Loucy (cell line): ENCODE data around the gene SERPINA1.

ENCODE experiments used
- CTCF ChIP-seq: fragments of 200-600 bp; sonication (generic); conservative IDR thresholded peaks from 2 replicates; pipeline ENCODE4 v1.5.1; 2014; ENCODE audit warnings: mild to moderate bottlenecking, antibody characterized with exemption, low read length
- EZH2phosphoT487 ChIP-seq: fragments of 200-600 bp; IDR thresholded peaks from 2 replicates; pipeline ENCODE4 v1.6.1; 2018; ENCODE audit warnings: antibody characterized with exemption, mild to moderate bottlenecking, moderate library complexity, borderline replicate concordance

- no peak for TF ChIP-seq CTCF
- TF ChIP-seq EZH2phosphoT487: no peak
These were observed 5.4 kb downstream of the SERPINA1 start for GRCh38 chr14:94382716-94383596.
